Muscle layer of duodenum (tissue), 2 donors: ENCODE results near the gene LIN52.
A peak's percentile ranks its signal among the peaks of the same experiment; 100 is the strongest.
"Not testable (repeated sequence)": the region's sequence is repeated elsewhere in the genome, so short reads cannot be mapped to it uniquely, and the experiment has no call there.

Experiments used
- H3K27ac ChIP-seq: one replicate; pipeline ENCODE4 v1.7.0; 2013; ENCODE audit warnings: mild to moderate bottlenecking, low read length
- H3K27me3 ChIP-seq: one replicate; pipeline ENCODE4 v1.7.0; 2013; ENCODE audit warnings: low read depth, mild to moderate bottlenecking, control low read depth, low read length
- H3K36me3 ChIP-seq, 2 donors: one replicate each; pipeline ENCODE4 v1.7.0; 2013; ENCODE audit warnings: low read length in 2 of 2, control low read depth in 1 of 2, mild to moderate bottlenecking in 1 of 2; ENCODE audit not compliant: insufficient read depth in 2 of 2, control insufficient read depth in 1 of 2
- H3K4me1 ChIP-seq, 2 donors: one replicate each; pipeline ENCODE4 v1.7.0; 2013; ENCODE audit warnings: low read length in 2 of 2, mild to moderate bottlenecking in 2 of 2, control low read depth in 1 of 2, moderate library complexity in 1 of 2; ENCODE audit not compliant: insufficient read depth in 2 of 2, control insufficient read depth in 1 of 2
- H3K4me3 ChIP-seq, 2 donors: one replicate each; pipeline ENCODE4 v1.7.0; 2013; ENCODE audit warnings: low read length in 2 of 2, low read depth in 1 of 2, mild to moderate bottlenecking in 1 of 2
- H3K9me3 ChIP-seq, 2 donors: one replicate each; pipeline ENCODE4 v1.7.0; 2013; ENCODE audit warnings: low read length in 2 of 2, control low read depth in 1 of 2, mild to moderate bottlenecking in 1 of 2; ENCODE audit not compliant: control insufficient read depth in 1 of 2
- donor health status: healthy.

Gene LIN52

DNA sequence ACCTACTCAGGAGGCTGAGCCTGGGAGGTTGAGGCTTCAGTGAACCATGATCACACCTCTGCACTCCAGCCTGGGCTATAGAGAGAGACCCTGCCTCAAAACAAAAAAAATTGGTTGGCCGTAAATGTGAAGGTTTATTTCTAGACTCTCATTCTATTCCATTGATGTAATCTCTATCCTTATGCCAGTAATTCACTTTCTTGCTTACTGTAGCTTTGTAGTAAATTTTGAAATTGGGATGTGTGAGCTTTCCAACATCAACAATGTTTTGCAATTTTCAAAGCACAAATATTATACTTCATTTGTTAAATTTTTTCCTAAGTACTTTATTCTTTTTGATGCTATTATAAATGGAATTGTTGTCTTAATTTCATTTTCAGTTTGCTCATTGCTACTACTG, 24.6 kb downstream of the LIN52 start:
- no peaks in the 10 kb centered on the region for H3K27me3 ChIP-seq
- H3K9me3 ChIP-seq: no peaks in the 10 kb centered on the region
- no peak overlapping the region for H3K4me3 ChIP-seq
- no peaks in the 10 kb centered on the region for H3K4me1 ChIP-seq
- H3K36me3 ChIP-seq: peaks cover 5 to 16% of the 10 kb centered on the region in 2 donors
- H3K27ac ChIP-seq: no peak overlapping the region

DNA sequence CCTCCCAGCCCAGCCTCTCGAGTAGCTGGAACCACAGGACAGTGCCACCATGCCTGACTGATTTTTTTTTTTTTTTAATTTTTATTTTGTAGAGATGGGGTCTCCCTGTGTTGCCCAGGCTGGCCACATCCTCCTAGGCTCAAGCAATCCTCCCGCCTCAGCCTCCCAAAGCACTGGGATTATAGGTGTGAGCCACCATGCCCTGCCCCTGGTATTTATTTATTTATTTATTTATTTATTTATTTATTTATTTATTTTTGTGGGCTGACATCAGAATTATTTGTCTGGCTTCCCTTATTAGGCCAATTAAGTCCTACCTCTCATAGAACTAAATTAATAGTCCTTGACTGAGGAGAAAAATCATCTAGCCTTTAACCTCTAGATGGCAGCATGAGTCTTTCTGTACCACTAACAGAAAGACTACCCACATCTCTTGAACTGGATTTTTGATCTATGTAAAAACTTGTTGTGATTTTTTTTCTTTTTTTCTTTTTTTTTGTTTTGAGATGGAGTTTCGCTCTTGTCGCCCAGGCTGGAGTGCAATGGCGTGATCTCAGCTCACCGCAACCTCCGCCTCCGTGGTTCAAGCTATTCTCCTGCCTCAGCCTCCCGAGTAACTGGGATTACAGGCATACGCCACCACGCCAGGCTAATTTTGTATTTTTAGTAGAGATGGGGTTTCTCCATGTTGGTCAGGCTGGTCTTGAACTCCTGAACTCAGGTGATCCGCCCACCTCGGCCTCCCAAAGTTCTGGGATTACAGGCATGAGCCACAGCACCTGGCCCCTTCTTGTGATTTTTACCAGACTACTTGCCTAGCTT, 26.9 kb downstream of the LIN52 start:
- H3K27ac ChIP-seq, H3K4me1 ChIP-seq, H3K27me3 ChIP-seq, H3K9me3 ChIP-seq, H3K4me3 ChIP-seq: not testable (repeated sequence)
- peaks cover 0 to 16% of the 10 kb centered on the region in 2 donors for H3K36me3 ChIP-seq

DNA sequence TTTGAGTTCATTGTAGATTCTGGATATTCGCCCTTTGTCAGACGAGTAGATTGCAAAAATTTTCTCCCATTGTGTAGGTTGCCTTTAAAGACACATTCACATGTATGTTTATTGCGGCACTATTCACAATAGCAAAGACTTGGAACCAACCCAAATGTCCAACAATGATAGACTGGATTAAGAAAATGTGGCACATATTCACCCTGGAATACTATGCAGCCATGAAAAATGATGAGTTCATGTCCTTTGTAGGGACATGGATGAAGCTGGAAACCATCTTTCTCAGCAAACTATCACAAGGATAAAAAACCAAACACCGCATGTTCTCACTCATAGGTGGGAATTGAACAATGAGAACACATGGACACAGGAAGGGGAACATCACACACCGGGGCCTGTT, 40.7 kb downstream of the LIN52 start:
- not testable (repeated sequence) for H3K4me3 ChIP-seq, H3K27me3 ChIP-seq, H3K4me1 ChIP-seq, H3K9me3 ChIP-seq, H3K36me3 ChIP-seq, H3K27ac ChIP-seq

DNA sequence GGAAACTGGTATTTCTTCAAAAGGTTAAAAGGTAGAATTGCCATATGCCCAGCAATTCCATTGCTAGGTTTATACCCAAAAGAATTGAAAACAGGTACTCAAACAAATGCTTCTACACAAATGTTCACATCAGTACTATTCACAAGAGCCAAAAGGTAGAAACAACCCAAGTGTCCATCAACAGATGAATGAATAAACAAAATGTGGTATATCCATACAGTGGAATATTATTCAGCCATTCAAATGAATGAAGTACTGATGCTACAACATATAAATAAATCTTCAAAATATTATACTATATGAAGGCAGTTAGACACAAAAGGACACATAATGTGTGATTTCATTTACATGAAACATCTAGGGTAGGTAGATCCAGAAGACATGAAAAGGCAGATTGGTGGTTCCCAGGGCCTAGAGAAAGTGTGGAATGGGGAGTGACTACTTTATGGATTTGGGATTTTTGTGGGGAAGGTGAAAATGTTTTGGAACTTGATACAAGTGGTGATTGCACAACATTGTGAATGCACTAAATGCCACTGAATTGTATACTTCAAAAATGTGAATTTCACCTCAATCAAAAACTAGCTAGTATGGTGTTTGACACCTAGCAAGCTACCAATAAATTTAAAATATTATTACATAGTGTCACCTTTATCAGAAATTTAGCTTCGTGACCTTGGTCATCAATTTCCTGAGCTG, 41.7 kb downstream of the LIN52 start:
- peaks cover 0 to 6% of the 10 kb centered on the region in 2 donors for H3K36me3 ChIP-seq
- no peaks in the 10 kb centered on the region for H3K4me1 ChIP-seq
- H3K4me3 ChIP-seq: no peak overlapping the region
- H3K27ac ChIP-seq: no peak overlapping the region
- H3K9me3 ChIP-seq: no peaks in the 10 kb centered on the region
- no peaks in the 10 kb centered on the region for H3K27me3 ChIP-seq

DNA sequence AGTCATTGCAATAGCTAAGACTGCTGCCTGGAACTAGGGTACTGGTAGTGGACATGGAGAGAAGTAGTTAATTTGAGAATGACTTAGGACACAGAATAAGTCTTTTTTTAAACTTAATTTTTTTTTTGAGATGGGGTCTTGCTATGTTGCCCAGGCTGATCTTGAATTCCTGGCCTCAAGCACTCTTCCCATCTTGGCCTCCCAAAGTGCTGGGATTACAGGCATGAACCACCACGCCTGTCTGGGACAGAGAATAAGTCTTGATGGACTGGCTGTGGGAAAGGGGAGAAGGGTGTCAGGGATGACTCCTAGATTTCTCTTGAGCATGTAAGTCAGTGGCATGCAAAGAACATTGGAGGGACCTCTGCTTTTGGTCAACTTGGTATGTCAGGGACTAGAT, 42.9 kb downstream of the LIN52 start:
- Histone ChIP-seq H3K27ac (no peak overlapping the region), H3K4me3 (no peak overlapping the region), H3K36me3 (peaks cover 0 to 6% of the 10 kb centered on the region in 2 donors), H3K9me3 (no peaks in the 10 kb centered on the region), H3K27me3 (no peaks in the 10 kb centered on the region), H3K4me1 (no peaks in the 10 kb centered on the region)

DNA sequence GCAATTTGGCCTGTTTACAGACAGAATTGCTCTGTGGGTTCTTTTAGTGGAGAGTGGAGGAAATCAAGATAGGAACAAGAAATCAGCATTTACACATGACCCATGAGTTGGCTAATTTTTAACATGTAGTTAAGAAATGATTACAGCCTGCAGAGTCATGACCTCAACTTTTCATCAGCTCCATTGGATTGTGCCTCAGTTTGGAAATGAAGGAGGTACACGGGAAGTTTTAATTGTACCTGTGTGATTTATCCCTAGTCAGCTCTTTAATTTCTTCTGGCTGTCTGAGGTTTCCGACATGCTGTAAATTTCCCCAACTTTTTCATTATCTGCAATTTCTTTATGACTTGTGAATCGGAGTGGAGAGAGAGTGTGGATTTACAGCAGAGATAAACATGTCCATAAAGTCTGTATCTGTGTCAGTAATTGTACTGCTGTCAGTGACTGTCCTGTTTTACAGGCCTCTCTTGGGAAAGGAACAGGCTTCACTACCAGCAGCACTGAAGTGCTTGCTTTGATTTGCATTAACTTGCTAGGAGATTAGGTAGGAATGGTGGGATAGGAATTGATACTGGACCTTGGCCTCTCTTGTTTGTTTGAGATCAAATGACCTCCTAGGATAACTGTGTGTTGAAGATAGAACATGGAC, 49.2 kb downstream of the LIN52 start:
- no peak overlapping the region for H3K4me3 ChIP-seq
- H3K36me3 ChIP-seq: no peaks in the 10 kb centered on the region
- no peaks in the 10 kb centered on the region for H3K9me3 ChIP-seq
- H3K27ac ChIP-seq: no peak overlapping the region
- no peaks in the 10 kb centered on the region for H3K4me1 ChIP-seq
- H3K27me3 ChIP-seq: no peaks in the 10 kb centered on the region

DNA sequence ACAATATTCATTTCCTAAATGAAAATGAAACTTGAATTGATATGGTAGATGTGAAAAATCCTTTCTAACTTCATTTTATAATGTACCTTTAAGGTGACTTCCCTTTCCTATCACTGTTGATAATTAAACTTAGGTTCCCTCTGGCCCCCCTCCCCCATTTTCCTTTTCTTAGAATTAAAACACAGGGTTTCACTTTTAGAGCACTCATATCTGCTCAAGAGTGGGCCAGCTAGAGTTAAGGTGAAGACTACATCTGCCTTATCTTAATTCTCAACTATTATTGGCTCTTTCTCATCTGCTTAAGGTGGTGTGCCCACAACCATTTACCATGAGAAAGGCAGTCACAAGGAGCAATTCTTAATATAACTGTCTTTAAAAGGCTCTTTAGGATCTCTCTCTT, 49.7 kb downstream of the LIN52 start:
- Histone ChIP-seq H3K36me3 (no peaks in the 10 kb centered on the region), H3K9me3 (no peaks in the 10 kb centered on the region), H3K4me3 (no peak overlapping the region), H3K4me1 (no peaks in the 10 kb centered on the region), H3K27ac (no peak overlapping the region), H3K27me3 (no peaks in the 10 kb centered on the region)

DNA sequence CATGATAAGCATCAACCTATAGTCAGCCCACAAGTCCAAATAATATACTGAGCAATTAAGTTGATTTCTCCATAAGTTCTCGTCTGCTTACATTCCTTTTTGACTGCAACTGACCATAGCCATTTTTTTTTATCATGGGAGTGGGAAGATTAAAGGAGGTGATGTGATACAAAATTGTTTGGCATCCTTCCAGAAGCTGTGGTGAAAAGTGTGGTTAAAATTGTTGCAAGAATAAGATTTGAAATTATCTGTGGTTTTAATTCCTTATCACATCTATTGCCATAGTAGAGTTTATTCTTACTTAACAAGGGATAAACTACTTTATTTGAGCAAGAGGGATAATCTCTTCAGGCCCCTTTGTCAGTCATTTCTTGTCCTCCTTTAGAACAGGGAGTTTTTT, 50.7 kb downstream of the LIN52 start:
- no peaks in the 10 kb centered on the region for H3K9me3 ChIP-seq
- no peak overlapping the region for H3K27ac ChIP-seq
- no peak overlapping the region for H3K4me3 ChIP-seq
- no peaks in the 10 kb centered on the region for H3K36me3 ChIP-seq
- H3K4me1 ChIP-seq: peaks cover 0 to 3% of the 10 kb centered on the region in 2 donors
- no peaks in the 10 kb centered on the region for H3K27me3 ChIP-seq

DNA sequence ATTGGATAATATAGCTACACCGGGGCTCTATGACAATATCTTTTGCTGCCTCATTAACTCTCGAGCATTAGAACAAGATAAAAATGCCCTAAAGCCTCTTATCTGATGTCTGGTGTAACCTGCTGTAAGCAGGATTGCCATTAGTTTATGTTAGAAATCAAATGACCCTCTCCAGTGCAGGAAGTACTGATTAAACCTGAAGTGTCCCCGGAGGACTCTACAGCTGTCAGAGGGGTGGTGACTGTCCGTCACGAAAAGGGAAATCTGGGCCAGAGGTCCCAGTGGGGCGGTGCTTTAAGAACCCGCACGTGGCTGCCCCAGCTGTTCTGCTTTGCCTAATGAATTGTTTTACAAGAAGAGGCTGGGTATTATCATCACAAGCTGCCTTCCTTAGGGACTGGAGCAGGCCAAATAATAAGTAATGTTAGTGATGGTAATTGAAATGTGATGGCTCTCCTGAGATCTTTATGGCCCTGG, 55.7 kb downstream of the LIN52 start:
- Histone ChIP-seq H3K27ac (no peak overlapping the region), H3K4me3 (no peak overlapping the region)

DNA sequence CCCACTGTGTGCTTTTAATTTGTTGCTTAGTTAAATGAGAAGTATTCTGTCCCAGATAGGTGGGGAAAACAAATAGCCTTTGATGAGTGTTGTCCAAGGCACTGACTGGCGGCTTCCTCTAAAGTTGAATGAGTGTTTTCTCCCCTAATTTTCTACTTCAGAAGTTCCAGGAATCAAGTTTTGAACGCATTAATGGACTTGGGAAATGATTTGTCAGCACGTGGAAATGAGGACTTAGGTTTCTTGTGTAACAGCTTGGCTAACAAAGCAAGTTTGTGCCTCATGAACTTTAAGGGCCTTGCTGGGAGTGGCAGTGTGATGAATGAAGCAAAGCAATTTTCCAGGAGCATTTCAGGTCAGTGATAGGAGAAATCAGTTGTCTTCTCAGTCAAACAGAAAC, 56.9 kb downstream of the LIN52 start:
- Histone ChIP-seq H3K4me1 (peaks cover 0 to 3% of the 10 kb centered on the region in 2 donors), H3K4me3 (no peak overlapping the region), H3K27ac (peak overlapping the region; percentile 9), H3K36me3 (no peaks in the 10 kb centered on the region), H3K27me3 (no peaks in the 10 kb centered on the region), H3K9me3 (no peaks in the 10 kb centered on the region)

More for the DNA sequence above, 55.7 kb downstream of the LIN52 start:
- H3K9me3 ChIP-seq: no peaks in the 10 kb centered on the region
- no peaks in the 10 kb centered on the region for H3K27me3 ChIP-seq
- peaks cover 0 to 3% of the 10 kb centered on the region in 2 donors for H3K4me1 ChIP-seq
- no peaks in the 10 kb centered on the region for H3K36me3 ChIP-seq

DNA sequence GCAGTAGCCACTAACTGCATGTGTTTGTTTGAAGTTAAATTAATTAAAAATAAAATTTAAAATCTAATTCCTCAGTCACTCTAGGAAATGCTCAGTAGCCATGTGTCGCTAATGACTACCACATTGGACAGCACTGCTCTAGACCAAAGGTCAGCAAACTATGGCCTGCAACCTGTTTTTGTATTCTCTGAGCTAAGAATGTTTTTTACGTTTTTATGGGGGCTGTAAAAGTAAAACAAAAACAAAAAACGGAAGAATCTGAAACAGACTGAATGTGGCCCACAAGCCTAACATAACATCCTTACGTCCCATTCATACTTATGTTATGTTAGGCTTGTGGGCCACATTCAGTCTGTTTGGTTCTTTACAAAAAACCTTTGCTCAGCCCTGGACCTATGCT, 57.8 kb downstream of the LIN52 start:
- H3K9me3 ChIP-seq: no peaks in the 10 kb centered on the region
- no peaks in the 10 kb centered on the region for H3K27me3 ChIP-seq
- H3K27ac ChIP-seq: no peak overlapping the region
- H3K36me3 ChIP-seq: no peaks in the 10 kb centered on the region
- no peak overlapping the region for H3K4me3 ChIP-seq
- H3K4me1 ChIP-seq: peaks cover 0 to 3% of the 10 kb centered on the region in 2 donors
